T47D (cell line): ENCODE results near the gene BMS1.
"Not testable (repeated sequence)": the region's sequence is repeated elsewhere in the genome, so short reads cannot be mapped to it uniquely, and the experiment has no call there.

Experiments used
- DNase-seq, 2 experiments: peaks; one replicate each; pipeline versions ENCODE4 v3.0.0 to v3.0.0-alpha.2; 2011 to 2012; ENCODE audit warnings: low read depth in 1 of 2, low spot score in 1 of 2
- JUND ChIP-seq: IDR thresholded peaks from 2 replicates; pipeline ENCODE4 v1.6.1; 2012; ENCODE audit warnings: low read depth
- in situ Hi-C: cut with HindIII; loops from 2 replicates; pipeline ENCODE4 v1.10.0; 2016; ENCODE audit warnings: low sequenced_read_pairs, low pct_unique_long_range_greater_than_20kb

Gene BMS1

GRCh38 chr10:42864575-42864974 lies 82.0 kb downstream of the BMS1 start:
- in situ Hi-C loops = no loop called here
- DNase-seq = peak in 1 of 2 experiments; percentile 73
- TF ChIP-seq JUND = no peak

- no peak for TF ChIP-seq JUND
- no peak for DNase-seq
- in situ Hi-C loops = no loop called here
Measured at GRCh38 chr10:42865716-42866114, 83.1 kb downstream of the BMS1 start.

- DNase-seq = peak; percentile 78 to 91
- in situ Hi-C loops = no loop called here
- TF ChIP-seq JUND = no peak
Measured at GRCh38 chr10:42866115-42866995, 83.8 kb downstream of the BMS1 start.

- in situ Hi-C loops = no loop called here
- no peak for DNase-seq
- no peak for TF ChIP-seq JUND
Measured at GRCh38 chr10:42867571-42867970, 85.0 kb downstream of the BMS1 start.

- in situ Hi-C loops = no loop called here
- DNase-seq = no peak
- no peak for TF ChIP-seq JUND
Measured at GRCh38 chr10:42868530-42868929, 85.9 kb downstream of the BMS1 start.

GRCh38 chr10:42869977-42870350 lies 87.4 kb downstream of the BMS1 start:
- no peak for DNase-seq
- no peak for TF ChIP-seq JUND
- in situ Hi-C loops = no loop called here

- in situ Hi-C loops, DNase-seq: not testable (repeated sequence)
Measured at GRCh38 chr10:42871138-42871641, 88.6 kb downstream of the BMS1 start.

GRCh38 chr10:42871823-42872222 lies 89.2 kb downstream of the BMS1 start:
- no peak for DNase-seq
- TF ChIP-seq JUND = no peak
- in situ Hi-C loops = no loop called here

GRCh38 chr10:42872865-42873435 lies 90.4 kb downstream of the BMS1 start:
- DNase-seq = no peak
- TF ChIP-seq JUND = no peak
- in situ Hi-C loops = no loop called here

GRCh38 chr10:42874713-42875387 lies 92.3 kb downstream of the BMS1 start:
- in situ Hi-C loops = no loop called here
- no peak for TF ChIP-seq JUND
- no peak for DNase-seq

GRCh38 chr10:42875388-42875755 lies 92.8 kb downstream of the BMS1 start:
- in situ Hi-C loops = no loop called here
- no peak for DNase-seq
- TF ChIP-seq JUND = no peak

- in situ Hi-C loops = no loop called here
- no peak for DNase-seq
- TF ChIP-seq JUND = no peak
Measured at GRCh38 chr10:42875798-42876341, 93.3 kb downstream of the BMS1 start.

GRCh38 chr10:42876476-42876875 lies 93.9 kb downstream of the BMS1 start:
- no peak for TF ChIP-seq JUND
- DNase-seq = no peak
- in situ Hi-C loops = no loop called here
